ENCODE data around the gene SYT14. TPM values are rescaled to one million over a fixed set of nuclear protein-coding genes. Genes with fewer than 3 reads are reported as not detected.
"Not testable (repeated sequence)": the region's sequence is repeated elsewhere in the genome, so short reads cannot be mapped to it uniquely, and the experiment has no call there.

The SYT14 gene
- total RNA-seq, 6 experiments from 2014 or later = 7.6 to 10.6 (median 8.5) TPM

DNA sequence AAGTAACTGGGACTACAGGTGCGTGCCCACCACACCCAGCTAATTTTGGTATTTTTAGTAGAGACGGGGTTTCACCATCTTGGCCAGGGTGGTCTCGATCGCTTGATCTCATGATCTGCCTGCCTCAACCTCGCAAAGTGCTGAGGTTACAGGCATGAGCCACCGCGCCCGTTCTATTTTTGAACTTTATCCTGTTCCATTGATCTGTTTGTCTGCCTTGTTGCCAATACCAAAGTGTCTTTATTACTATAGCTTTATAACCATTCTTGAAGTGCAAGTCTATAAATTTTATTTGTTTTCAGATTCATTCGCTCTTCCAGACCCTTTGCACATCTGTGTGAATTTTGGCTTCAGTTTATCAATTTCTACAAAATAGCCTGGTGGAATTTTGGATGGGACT lies 28.0 kb downstream of the SYT14 start:
- H3K27me3 Mint-ChIP-seq (ENCODE audit: insufficient read depth) = peaks cover 2% of the 10 kb centered on the region; the same call in 1 of the 2 replicates
- H3K4me1 Mint-ChIP-seq (ENCODE audit: low read depth) = peaks cover 33% of the 10 kb centered on the region
- H3K36me3 Mint-ChIP-seq (ENCODE audit: low read depth) = peaks cover 2% of the 10 kb centered on the region; the same call in 1 of the 2 replicates
- H3K27ac Mint-ChIP-seq = no peak overlapping the region
- no peaks in the 10 kb centered on the region for H3K9me3 Mint-ChIP-seq
- no peak for DNase-seq
- H3K4me3 Mint-ChIP-seq = no peak overlapping the region
- no peak for TF ChIP-seq CTCF (IDR thresholded peaks at IDR 0.05)

GRCh38 chr1:209978721-209979120 lies 40.7 kb downstream of the SYT14 start:
- not testable (repeated sequence) for H3K4me1 Mint-ChIP-seq (ENCODE audit: low read depth); H3K27ac Mint-ChIP-seq; H3K36me3 Mint-ChIP-seq (ENCODE audit: low read depth); H3K27me3 Mint-ChIP-seq (ENCODE audit: insufficient read depth); H3K4me3 Mint-ChIP-seq; H3K9me3 Mint-ChIP-seq; DNase-seq

DNA sequence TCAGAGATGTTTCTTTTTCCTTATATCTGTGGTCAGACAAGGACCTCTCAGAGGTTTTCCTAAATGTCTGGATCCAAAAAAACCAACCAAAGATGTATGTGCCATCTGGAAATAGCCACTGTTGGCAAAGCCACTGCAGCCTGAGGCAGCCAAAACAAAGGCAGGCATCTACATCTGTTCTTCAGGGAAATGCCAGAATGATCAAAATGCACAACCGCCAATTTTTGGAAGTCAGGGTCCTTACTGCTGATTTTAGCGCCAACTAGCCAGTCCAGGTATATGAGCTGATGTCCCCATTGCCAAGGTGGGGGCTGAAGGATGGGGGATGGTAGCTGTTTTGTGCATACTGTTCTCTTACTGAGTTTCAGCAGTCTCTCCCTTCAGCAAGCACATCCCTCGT lies 45.9 kb downstream of the SYT14 start:
- Mint-ChIP-seq H3K27ac (no peak overlapping the region), H3K9me3 (no peaks in the 10 kb centered on the region), H3K4me3 (no peak overlapping the region), H3K27me3 (ENCODE audit: insufficient read depth) (peaks cover 1% of the 10 kb centered on the region; the same call in 1 of the 2 replicates), H3K4me1 (ENCODE audit: low read depth) (peaks cover 10% of the 10 kb centered on the region), H3K36me3 (ENCODE audit: low read depth) (no peaks in the 10 kb centered on the region; the same call in 1 of the 2 replicates)
- no peak for TF ChIP-seq CTCF (IDR thresholded peaks at IDR 0.05)
- no peak for DNase-seq

GRCh38 chr1:209985002-209985401 lies 47.0 kb downstream of the SYT14 start:
- no peak for DNase-seq
- no peaks in the 10 kb centered on the region for H3K27me3 Mint-ChIP-seq (ENCODE audit: insufficient read depth)
- H3K27ac Mint-ChIP-seq = no peak overlapping the region
- no peaks in the 10 kb centered on the region; the same call in 1 of the 2 replicates for H3K36me3 Mint-ChIP-seq (ENCODE audit: low read depth)
- H3K4me1 Mint-ChIP-seq (ENCODE audit: low read depth) = peaks cover 14% of the 10 kb centered on the region
- TF ChIP-seq CTCF (IDR thresholded peaks at IDR 0.05) = no peak
- H3K4me3 Mint-ChIP-seq = no peak overlapping the region
- no peaks in the 10 kb centered on the region for H3K9me3 Mint-ChIP-seq

DNA sequence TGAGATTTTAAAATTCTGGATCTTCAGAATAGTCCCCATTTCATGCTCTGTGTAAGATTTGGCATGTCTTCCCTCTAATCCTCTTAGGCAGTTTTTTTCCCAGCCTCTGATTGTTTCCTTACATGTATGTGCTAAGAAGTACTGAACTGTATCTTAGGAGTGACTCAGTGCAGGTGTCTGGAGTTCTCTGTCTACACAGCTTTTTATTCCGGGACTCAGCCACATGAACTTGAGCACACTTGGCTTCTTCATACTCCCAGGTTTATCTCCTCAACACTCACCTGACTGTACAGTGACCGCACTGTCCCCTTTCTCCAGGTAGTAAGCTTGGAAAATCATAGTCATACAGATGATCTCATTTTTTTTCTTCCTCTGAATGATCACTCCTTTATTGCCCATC lies 50.7 kb downstream of the SYT14 start:
- Mint-ChIP-seq H3K27ac (no peak overlapping the region), H3K4me3 (no peak overlapping the region), H3K36me3 (ENCODE audit: low read depth) (no peaks in the 10 kb centered on the region; the same call in 1 of the 2 replicates), H3K27me3 (ENCODE audit: insufficient read depth) (no peaks in the 10 kb centered on the region), H3K9me3 (no peaks in the 10 kb centered on the region), H3K4me1 (ENCODE audit: low read depth) (peaks cover 14% of the 10 kb centered on the region)
- DNase-seq = no peak
- TF ChIP-seq CTCF (IDR thresholded peaks at IDR 0.05) = no peak

GRCh38 chr1:209989525-209989924 lies 51.5 kb downstream of the SYT14 start:
- DNase-seq = peak; percentile 5
- H3K36me3 Mint-ChIP-seq (ENCODE audit: low read depth) = no peaks in the 10 kb centered on the region; the same call in 1 of the 2 replicates

More at GRCh38 chr1:209989525-209989924, 51.5 kb downstream of the SYT14 start:
- no peaks in the 10 kb centered on the region for H3K27me3 Mint-ChIP-seq (ENCODE audit: insufficient read depth)
- H3K4me3 Mint-ChIP-seq = no peak overlapping the region
- no peaks in the 10 kb centered on the region for H3K9me3 Mint-ChIP-seq
- H3K4me1 Mint-ChIP-seq (ENCODE audit: low read depth) = peaks cover 14% of the 10 kb centered on the region
- peak; percentile 77 for TF ChIP-seq CTCF (IDR thresholded peaks at IDR 0.05)
- H3K27ac Mint-ChIP-seq = no peak overlapping the region
